ENCODE measurements around the gene PRPF31. TPM values are rescaled to one million over a fixed set of nuclear protein-coding genes. Genes with fewer than 3 reads are reported as not detected.

Gene PRPF31
- total RNA-seq, 1 experiment from 2014 or later, result 84.4 TPM

DNA sequence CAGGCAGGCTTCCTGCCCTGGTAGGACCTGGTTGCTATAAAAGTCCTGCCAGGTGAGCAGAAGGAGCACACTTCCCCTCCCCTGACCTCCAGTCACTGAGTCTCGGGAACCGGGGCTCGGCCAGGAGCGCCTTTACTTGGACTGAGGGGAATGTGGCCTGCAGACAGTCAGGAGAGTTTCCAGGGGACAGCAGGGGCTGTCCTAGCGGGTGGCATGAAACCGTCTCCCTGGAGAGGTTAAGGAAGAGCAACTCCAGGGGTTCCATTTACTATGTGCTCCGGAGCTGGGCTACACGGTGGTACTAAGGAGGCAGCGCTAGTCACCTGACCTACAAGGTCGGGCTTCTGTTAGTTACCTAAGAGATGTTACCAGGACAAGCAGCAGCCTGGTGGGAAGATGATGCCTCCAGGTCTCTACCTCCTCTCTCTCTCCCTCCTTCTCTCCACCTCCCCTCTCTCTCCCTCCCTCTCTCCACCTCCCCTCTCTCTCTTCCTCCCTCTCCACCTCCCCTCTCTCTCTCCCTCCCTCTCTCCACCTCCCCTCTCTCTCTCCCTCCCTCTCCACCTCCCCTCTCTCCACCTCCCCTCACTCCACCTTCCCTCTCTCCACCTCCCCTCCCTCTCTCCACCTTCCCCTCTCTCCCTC, 17.9 kb downstream of the PRPF31 start:
- H2BK15ac ChIP-seq (ENCODE audit: low read depth, low read length), result peak overlapping the region; percentile 2
- TF ChIP-seq, protein P1, sequence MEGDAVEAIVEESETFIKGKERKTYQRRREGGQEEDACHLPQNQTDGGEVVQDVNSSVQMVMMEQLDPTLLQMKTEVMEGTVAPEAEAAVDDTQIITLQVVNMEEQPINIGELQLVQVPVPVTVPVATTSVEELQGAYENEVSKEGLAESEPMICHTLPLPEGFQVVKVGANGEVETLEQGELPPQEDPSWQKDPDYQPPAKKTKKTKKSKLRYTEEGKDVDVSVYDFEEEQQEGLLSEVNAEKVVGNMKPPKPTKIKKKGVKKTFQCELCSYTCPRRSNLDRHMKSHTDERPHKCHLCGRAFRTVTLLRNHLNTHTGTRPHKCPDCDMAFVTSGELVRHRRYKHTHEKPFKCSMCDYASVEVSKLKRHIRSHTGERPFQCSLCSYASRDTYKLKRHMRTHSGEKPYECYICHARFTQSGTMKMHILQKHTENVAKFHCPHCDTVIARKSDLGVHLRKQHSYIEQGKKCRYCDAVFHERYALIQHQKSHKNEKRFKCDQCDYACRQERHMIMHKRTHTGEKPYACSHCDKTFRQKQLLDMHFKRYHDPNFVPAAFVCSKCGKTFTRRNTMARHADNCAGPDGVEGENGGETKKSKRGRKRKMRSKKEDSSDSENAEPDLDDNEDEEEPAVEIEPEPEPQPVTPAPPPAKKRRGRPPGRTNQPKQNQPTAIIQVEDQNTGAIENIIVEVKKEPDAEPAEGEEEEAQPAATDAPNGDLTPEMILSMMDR (conservative IDR thresholded peaks at IDR 0.05), result no peak
- Mint-ChIP-seq H3K4me3 (no peak overlapping the region), H3K27ac (no peak overlapping the region), H3K4me1 (peaks cover 13% of the 10 kb centered on the region in 2 experiments), H3K9me3 (peaks cover 11 to 12% of the 10 kb centered on the region in 2 experiments), H3K27me3 (ENCODE audit: low read depth) (peaks cover 1% of the 10 kb centered on the region; the same call in 1 of the 2 replicates), H3K36me3 (ENCODE audit: insufficient read depth in 1 of 3, low read depth in 3 of 3) (peaks cover 19 to 47% (median 31%) of the 10 kb centered on the region in 3 experiments)
- no peak overlapping the region for H2BK120ac ChIP-seq (ENCODE audit: low read depth, low read length, poor library complexity, severe bottlenecking)
- peak overlapping the region; percentile 18 for H4K5ac ChIP-seq (ENCODE audit: insufficient read length, low read depth, low read length)
- no peak overlapping the region for H2AFZ ChIP-seq (ENCODE audit: low read length)
- H3K18ac ChIP-seq (ENCODE audit: insufficient read length, low read depth, low read length), result no peak overlapping the region
- H3K23ac ChIP-seq (ENCODE audit: insufficient read length, low read depth, low read length), result no peak overlapping the region
- peak overlapping the region; percentile 23 for H4K91ac ChIP-seq (ENCODE audit: insufficient read length, low read depth, low read length)
- peak overlapping the region; percentile 30; the same call in 1 of the 2 replicates for H3K4ac ChIP-seq (ENCODE audit: low read depth, low read length)
- peaks cover 4% of the 10 kb centered on the region for H3K79me1 ChIP-seq (ENCODE audit: insufficient read depth, low read depth, low read length, poor library complexity, severe bottlenecking)
- H3K79me2 ChIP-seq (ENCODE audit: insufficient read depth, low read length), result peaks cover 1% of the 10 kb centered on the region; the same call in 1 of the 2 replicates
- H3K9ac ChIP-seq (ENCODE audit: extremely low read depth, insufficient read length, low read length), result no peak overlapping the region
- H3K4me2 ChIP-seq (ENCODE audit: insufficient read depth, insufficient read length, low read length), result no peak overlapping the region
- H3K23me2 ChIP-seq (ENCODE audit: insufficient read length, low read depth, low read length, poor library complexity, severe bottlenecking), result peaks cover 15% of the 10 kb centered on the region
- H3K27me3 ChIP-seq (ENCODE audit: insufficient read depth, low read length), result no peaks in the 10 kb centered on the region
- H2BK5ac ChIP-seq (ENCODE audit: insufficient read length, low read length), result peak overlapping the region; percentile 6
- H3K14ac ChIP-seq (ENCODE audit: insufficient read depth, low read length), result no peak overlapping the region
- H3K9me3 ChIP-seq (ENCODE audit: control insufficient read depth, low read depth, low read length), result peaks cover 4% of the 10 kb centered on the region
- H2BK20ac ChIP-seq (ENCODE audit: low read depth, low read length, poor library complexity, severe bottlenecking), result no peak overlapping the region
- H3K27ac ChIP-seq (ENCODE audit: insufficient read length, low read depth, low read length), result peak overlapping the region; percentile 2
- peak overlapping the region; percentile 2 for H2AK5ac ChIP-seq (ENCODE audit: insufficient read length, low read length)
- DNase-seq, result peak; percentile 92
- no peak overlapping the region for H3T11ph ChIP-seq (ENCODE audit: low read length)
- H4K8ac ChIP-seq (replicated peaks; ENCODE audit: insufficient read length, low read depth, low read length), result peak overlapping the region; percentile 52
- WGBS (ENCODE audit: extremely low coverage, insufficient read length, low lambda C conversion rate), result no CpG with 5 or more reads among the region's 10 CpGs
- H4K20me1 ChIP-seq (ENCODE audit: control insufficient read depth, insufficient read depth, insufficient read length), result peaks cover 3% of the 10 kb centered on the region
- peak overlapping the region; percentile 1 for H2BK12ac ChIP-seq (ENCODE audit: insufficient read length, low read depth, low read length)
- H3K56ac ChIP-seq (ENCODE audit: insufficient read length, low read depth, low read length), result peak overlapping the region; percentile 38
- H3K4me1 ChIP-seq (ENCODE audit: insufficient read depth, low read length), result no peaks in the 10 kb centered on the region
